ENCODE results near the gene CDKN1C.

- TF ChIP-seq POLR2A (IDR thresholded peaks at IDR 0.05) = no peak
- no peak for TF ChIP-seq CTCF (IDR thresholded peaks at IDR 0.05)
These were observed 25.7 kb upstream of the CDKN1C start for GRCh38 chr11:2911088-2911784.

Measured in adrenal gland (tissue), 5 donors.